ENCODE results near the gene ACAD10. TPM values are rescaled to one million over a fixed set of nuclear protein-coding genes. Genes with fewer than 3 reads are reported as not detected.

The ACAD10 gene
- total and polyA plus RNA-seq, 2 of the 13 experiments (the other 11 are each of a cell fraction or from before 2014, with no cell fraction given), result 15.2 to 16.3 TPM

GRCh38 chr12:111777345-111778045 is 91.6 kb downstream of the ACAD10 start (continued):
- TF ChIP-seq NFE2L2 (IDR thresholded peaks at IDR 0.05; ENCODE audit: low read length) (no peak), ESRRA (CRISPR knock-in tag; IDR thresholded peaks at IDR 0.05; ENCODE audit: low read depth) (0 out of 2 replicates have a peak, but pooled peaks have one; percentile 64), WIZ (CRISPR knock-in tag; IDR thresholded peaks at IDR 0.05) (no peak), ZNF75D (CRISPR knock-in tag; IDR thresholded peaks at IDR 0.05; ENCODE audit: borderline replicate concordance) (no peak), NR2F1 (CRISPR knock-in tag; IDR thresholded peaks at IDR 0.05) (no peak), ZNF564 (CRISPR knock-in tag; IDR thresholded peaks at IDR 0.05) (no peak), U2AF1 (optimal IDR thresholded peaks at IDR 0.05; ENCODE audit: low read depth, low read length) (no peak), ZNF704 (CRISPR knock-in tag; IDR thresholded peaks at IDR 0.05; ENCODE audit: borderline replicate concordance) (no peak), GMEB1 (CRISPR knock-in tag; IDR thresholded peaks at IDR 0.05; ENCODE audit: borderline replicate concordance) (no peak), ZFP36L1 (CRISPR knock-in tag; IDR thresholded peaks at IDR 0.05) (no peak), HOXA7 (CRISPR knock-in tag; IDR thresholded peaks at IDR 0.05) (no peak), ZNF772 (CRISPR knock-in tag; IDR thresholded peaks at IDR 0.05) (no peak), LBX2 (CRISPR knock-in tag; IDR thresholded peaks at IDR 0.05; ENCODE audit: borderline replicate concordance) (no peak), ZNF720 (CRISPR knock-in tag; IDR thresholded peaks at IDR 0.05) (no peak), POGK (CRISPR knock-in tag; conservative IDR thresholded peaks at IDR 0.05) (peak; percentile 57; the same call in 1 of the 2 replicates), BRD4 (CRISPR knock-in tag; IDR thresholded peaks at IDR 0.05) (no peak), TBL1XR1 (IDR thresholded peaks at IDR 0.05; ENCODE audit: borderline replicate concordance, low read length, partially characterized antibody) (peak; percentile 99), YEATS4 (CRISPR knock-in tag; IDR thresholded peaks at IDR 0.05; ENCODE audit: borderline replicate concordance) (peak; percentile 50; the same call in 1 of the 2 replicates), ZNF281 (CRISPR knock-in tag; IDR thresholded peaks at IDR 0.05; ENCODE audit: borderline replicate concordance) (no peak), HDAC1 (CRISPR knock-in tag; IDR thresholded peaks at IDR 0.05) (peak; percentile 65)

All from HepG2 (cell line).